H1 (cell line): Measurements from ENCODE around the gene CISD2.
"Not testable (repeated sequence)": the region's sequence is repeated elsewhere in the genome, so short reads cannot be mapped to it uniquely, and the experiment has no call there.

Experiments
- CHD1 ChIP-seq: IDR thresholded peaks from 2 replicates; pipeline ENCODE4 v1.6.1; 2012; ENCODE audit warnings: low read depth, low read length, improper control_type of control experiment
- EP300 ChIP-seq, 2 experiments: IDR thresholded peaks; 1 replicate in 1 of 2; 2 replicates in 1 of 2; pipeline ENCODE4 v1.6.1; 2011 to 2012; ENCODE audit warnings: low read depth in 2 of 2, low read length in 2 of 2, mild to moderate bottlenecking in 2 of 2, borderline replicate concordance in 1 of 2, inconsistent platforms in 1 of 2, moderate library complexity in 1 of 2
- GABPA ChIP-seq: IDR thresholded peaks from 2 replicates; pipeline ENCODE4 v1.6.1; 2011; ENCODE audit warnings: mild to moderate bottlenecking, low read length, moderate library complexity, borderline replicate concordance; ENCODE audit not compliant: insufficient read depth
- JUND ChIP-seq: IDR thresholded peaks from 2 replicates; pipeline ENCODE4 v1.6.1; 2011; ENCODE audit warnings: mild to moderate bottlenecking, improper control_type of control experiment, low read length
- POLR2A ChIP-seq, 2 experiments: IDR thresholded peaks; 1 replicate in 1 of 2; 2 replicates in 1 of 2; pipeline ENCODE4 v1.6.1; 2011; ENCODE audit warnings: low read depth in 2 of 2, low read length in 2 of 2, mild to moderate bottlenecking in 2 of 2; ENCODE audit errors: control extremely low read depth in 1 of 2
- POLR2AphosphoS5 ChIP-seq: IDR thresholded peaks from 2 replicates; pipeline ENCODE4 v1.6.1; 2011; ENCODE audit warnings: low read depth, low read length
- SP1 ChIP-seq: IDR thresholded peaks from 2 replicates; pipeline ENCODE4 v1.6.1; 2011; ENCODE audit warnings: low read depth, low read length
- USF2 ChIP-seq: IDR thresholded peaks from 2 replicates; pipeline ENCODE4 v1.6.1; 2011; ENCODE audit warnings: low read length, improper control_type of control experiment
- TF ChIP-seq, protein P1 (sequence below), 3 experiments: IDR thresholded peaks; 1 replicate in 2 of 3; 2 replicates in 1 of 3; pipeline versions ENCODE4 v1.5.1 to v1.6.1; 2011; ENCODE audit warnings: low read length in 3 of 3, mild to moderate bottlenecking in 3 of 3, inconsistent platforms in 2 of 3, low read depth in 1 of 3, moderate library complexity in 1 of 3; ENCODE audit not compliant: insufficient read depth in 1 of 3; ENCODE audit errors: control extremely low read depth in 1 of 3

- TF ChIP-seq, protein P1, sequence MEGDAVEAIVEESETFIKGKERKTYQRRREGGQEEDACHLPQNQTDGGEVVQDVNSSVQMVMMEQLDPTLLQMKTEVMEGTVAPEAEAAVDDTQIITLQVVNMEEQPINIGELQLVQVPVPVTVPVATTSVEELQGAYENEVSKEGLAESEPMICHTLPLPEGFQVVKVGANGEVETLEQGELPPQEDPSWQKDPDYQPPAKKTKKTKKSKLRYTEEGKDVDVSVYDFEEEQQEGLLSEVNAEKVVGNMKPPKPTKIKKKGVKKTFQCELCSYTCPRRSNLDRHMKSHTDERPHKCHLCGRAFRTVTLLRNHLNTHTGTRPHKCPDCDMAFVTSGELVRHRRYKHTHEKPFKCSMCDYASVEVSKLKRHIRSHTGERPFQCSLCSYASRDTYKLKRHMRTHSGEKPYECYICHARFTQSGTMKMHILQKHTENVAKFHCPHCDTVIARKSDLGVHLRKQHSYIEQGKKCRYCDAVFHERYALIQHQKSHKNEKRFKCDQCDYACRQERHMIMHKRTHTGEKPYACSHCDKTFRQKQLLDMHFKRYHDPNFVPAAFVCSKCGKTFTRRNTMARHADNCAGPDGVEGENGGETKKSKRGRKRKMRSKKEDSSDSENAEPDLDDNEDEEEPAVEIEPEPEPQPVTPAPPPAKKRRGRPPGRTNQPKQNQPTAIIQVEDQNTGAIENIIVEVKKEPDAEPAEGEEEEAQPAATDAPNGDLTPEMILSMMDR (IDR thresholded peaks at IDR 0.05; ENCODE audit: control extremely low read depth in 1 of 3, insufficient read depth in 1 of 3, low read depth in 1 of 3, low read length in 3 of 3), result not testable (repeated sequence)
- TF ChIP-seq CHD1; JUND; SP1; GABPA; EP300 (IDR thresholded peaks at IDR 0.05; ENCODE audit: borderline replicate concordance in 1 of 2, low read depth in 2 of 2, low read length in 2 of 2); POLR2AphosphoS5; USF2; POLR2A (IDR thresholded peaks at IDR 0.05; ENCODE audit: control extremely low read depth in 1 of 2, low read depth in 2 of 2, low read length in 2 of 2): not testable (repeated sequence)
Measured at GRCh38 chr4:102919697-102920096, 50.9 kb downstream of the CISD2 start.
